Right lobe of liver (tissue), 6 donors: ENCODE data around the gene FUT7. TPM values are rescaled to one million over a fixed set of nuclear protein-coding genes. Genes with fewer than 3 reads are reported as not detected.

Experiments used
- ATAC-seq, 4 donors: fragments of 200-7000 bp; cut with Tn5 transposase; one replicate each; pipeline ENCODE4 v1.9.1; 2020; ENCODE audit warnings: mild to moderate bottlenecking in 4 of 4, moderate library complexity in 4 of 4
- DNase-seq, 3 donors: peaks; one replicate each; pipeline ENCODE4 v3.0.0-alpha.2; 2020
- H3K27ac ChIP-seq, 3 donors: fragments of 200-600 bp; one replicate each; pipeline ENCODE4 v1.8.0; 2022
- H3K27me3 ChIP-seq, 2 donors: fragments of 200-600 bp; one replicate each; pipeline ENCODE4 v1.8.0; 2022
- H3K36me3 ChIP-seq, 4 donors: fragments of 200-600 bp; sonication (generic) in 1 of 4; one replicate each; pipeline versions ENCODE4 v1.5.1 to v1.8.0; 2017 to 2022; ENCODE audit warnings: control low read depth in 1 of 4
- H3K4me1 ChIP-seq, 4 donors: fragments of 200-600 bp; sonication (generic) in 1 of 4; one replicate each; pipeline versions ENCODE4 v1.5.1 to v1.8.0; 2017 to 2022; ENCODE audit warnings: control low read depth in 1 of 4
- H3K4me3 ChIP-seq, 3 donors: fragments of 200-600 bp; one replicate each; pipeline ENCODE4 v1.8.0; 2022
- H3K9me3 ChIP-seq, 4 donors: fragments of 200-600 bp; sonication (generic) in 1 of 4; one replicate each; pipeline versions ENCODE4 v1.5.1 to v1.8.0; 2017 to 2022; ENCODE audit warnings: control low read depth in 1 of 4
- CTCF ChIP-seq, 4 donors: fragments of 200-600 bp in 3 of 4; fragments of 450-650 bp in 1 of 4; IDR thresholded peaks; one replicate each; pipeline versions ENCODE4 v1.5.1 to v1.8.0; 2016 to 2022; ENCODE audit warnings: antibody characterized with exemption in 4 of 4, mild to moderate bottlenecking in 2 of 4
- POLR2A ChIP-seq: fragments of 450-650 bp; IDR thresholded peaks from one replicate; pipeline ENCODE4 v1.6.1; 2017; ENCODE audit warnings: antibody characterized with exemption, mild to moderate bottlenecking
- WGBS: methylation state at CpG from one replicate; pipeline ENCODE4 v1.1.6; 2018; ENCODE audit warnings: low coverage, low lambda C conversion rate; ENCODE audit not compliant: insufficient coverage; ENCODE audit errors: missing lambda C conversion rate; 5-methylcytosine and 5-hydroxymethylcytosine counted together
- intact Hi-C, 2 donors: fragments of 100-400 bp; cut with DNase I; formaldehyde crosslinking; loops; one replicate each; pipeline versions ENCODE4 v1.11.2 to v1.14.1; 2022
- total RNA-seq, 6 experiments: library from RNA; depleted of rRNA in 2 of 6; stranded (reverse); fragments of >200 nt in 2 of 6; fragmentation: NEBNext Ultra II Directional in 3 of 6; extraction: Animal tissue kit (Norgen Biotek cat#: 25700) in 3 of 6; gene quantifications; one replicate each; pipeline versions ENCODE4 v1.1.0 to v1.2.4, GENCODE V29; 2016 to 2023
- donor health status: DM: no; HTN: yes; CAD: no.
- donor health status: DM: no; HTN: no; CAD: no.
- donor health status: DM: no; HTN: no; CAD: no.
- donor health status: DM: no; HTN: yes; CAD: no.
- donor health status: DM: no; HTN: yes; CAD: no.

FUT7 gene
- total RNA-seq, 6 experiments from 2014 or later: 0.12 to 0.13 TPM; not detected in 4

GRCh38 chr9:137077758-137078693 lies 46.1 kb upstream of the FUT7 start:
- peak overlapping the region; percentile 38 to 43 (median 40) for H3K4me3 ChIP-seq
- no peak for DNase-seq
- TF ChIP-seq POLR2A (no peak), CTCF (IDR thresholded peaks at IDR 0.05) (no peak)
- 0% methylated on average over 7 of the region's 76 CpGs for WGBS
- H3K27ac ChIP-seq: peak overlapping the region in 2 of 3 donors; percentile 24 to 51
- H3K4me1 ChIP-seq: peaks cover 0 to 10% (median 0%) of the 10 kb centered on the region in 4 donors
- peaks cover 0 to 16% of the 10 kb centered on the region in 2 donors for H3K27me3 ChIP-seq
- peaks cover 0 to 4% (median 0%) of the 10 kb centered on the region in 4 donors for H3K36me3 ChIP-seq
- no peaks in the 10 kb centered on the region for H3K9me3 ChIP-seq
- peak in 3 of 4 donors; percentile 7 to 11 (median 9) for ATAC-seq
- intact Hi-C loops: no loop called here

GRCh38 chr9:137077010-137077747 lies 45.3 kb upstream of the FUT7 start, which contains the start of gene UAP1L1:
Gene UAP1L1, plus strand, starts transcription at chr9:137077517. Its CDS starts 16 bp downstream, at chr9:137077533.
- peaks cover 0 to 10% (median 0%) of the 10 kb centered on the region in 4 donors for H3K4me1 ChIP-seq
- peaks cover 0 to 16% of the 10 kb centered on the region in 2 donors for H3K27me3 ChIP-seq
- WGBS: 6% methylated on average over 6 of the region's 87 CpGs
- H3K27ac ChIP-seq: peak within 1 kb of the TSS in 2 of 3 donors; percentile 24 to 51
- intact Hi-C loops: no loop called here
- H3K9me3 ChIP-seq: no peaks in the 10 kb centered on the region
- peak; percentile 49 to 72 (median 61) for ATAC-seq
- TF ChIP-seq CTCF (IDR thresholded peaks at IDR 0.05): no peak
- peak; percentile 31 for TF ChIP-seq POLR2A
- H3K36me3 ChIP-seq: peaks cover 0 to 4% (median 0%) of the 10 kb centered on the region in 4 donors
- H3K4me3 ChIP-seq: peak within 1 kb of the TSS; percentile 38 to 43 (median 40)
- peak; percentile 76 to 84 (median 83) for DNase-seq

- no peak for DNase-seq
- TF ChIP-seq POLR2A: no peak
- TF ChIP-seq CTCF (IDR thresholded peaks at IDR 0.05): no peak
- no peak overlapping the region for H3K27ac ChIP-seq
- peaks cover 0 to 10% (median 0%) of the 10 kb centered on the region in 4 donors for H3K4me1 ChIP-seq
- peaks cover 0 to 16% of the 10 kb centered on the region in 2 donors for H3K27me3 ChIP-seq
- intact Hi-C loops: no loop called here
- WGBS: 92% methylated on average over 7 of the region's 15 CpGs
- H3K4me3 ChIP-seq: peak overlapping the region in 2 of 3 donors; percentile 9 to 11
- H3K9me3 ChIP-seq: no peaks in the 10 kb centered on the region
- H3K36me3 ChIP-seq: peaks cover 0 to 4% (median 0%) of the 10 kb centered on the region in 4 donors
- ATAC-seq: no peak
Measured at GRCh38 chr9:137076636-137077009, 44.7 kb upstream of the FUT7 start.

GRCh38 chr9:137075275-137075775 lies 43.4 kb upstream of the FUT7 start:
- intact Hi-C loops: no loop called here
- Histone ChIP-seq H3K4me1 (peaks cover 0 to 13% (median 0%) of the 10 kb centered on the region in 4 donors), H3K27me3 (peaks cover 0 to 16% of the 10 kb centered on the region in 2 donors), H3K27ac (no peak overlapping the region), H3K4me3 (no peak overlapping the region), H3K9me3 (no peaks in the 10 kb centered on the region), H3K36me3 (no peaks in the 10 kb centered on the region)
- ATAC-seq (no peak), DNase-seq (no peak)
- WGBS: 62% methylated on average over 7 of the region's 12 CpGs
- TF ChIP-seq POLR2A (no peak), CTCF (IDR thresholded peaks at IDR 0.05) (no peak)
